Hematopoietic multipotent progenitor cell treated with erythropoietin and hydrocortisone succinate and interleukin-3 and kit ligand, for 15 days (in vitro differentiated cells): ENCODE data around the gene OR9A4.
"Not testable (repeated sequence)": the region's sequence is repeated elsewhere in the genome, so short reads cannot be mapped to it uniquely, and the experiment has no call there.

Experiments
- DNase-seq: peaks from one replicate; pipeline ENCODE4 v3.0.0-alpha.2; 2015; ENCODE audit warnings: low spot score

Gene OR9A4

GRCh38 chr7:141916099-141916498 lies at the start of gene OR9A4:
OR9A4 (plus strand) TSS chr7:141916399; CDS start chr7:141918876, 2,477 bp downstream.
- DNase-seq, result no peak

GRCh38 chr7:141866974-141867373 lies 49.2 kb upstream of the OR9A4 start:
- DNase-seq, result no peak

DNA sequence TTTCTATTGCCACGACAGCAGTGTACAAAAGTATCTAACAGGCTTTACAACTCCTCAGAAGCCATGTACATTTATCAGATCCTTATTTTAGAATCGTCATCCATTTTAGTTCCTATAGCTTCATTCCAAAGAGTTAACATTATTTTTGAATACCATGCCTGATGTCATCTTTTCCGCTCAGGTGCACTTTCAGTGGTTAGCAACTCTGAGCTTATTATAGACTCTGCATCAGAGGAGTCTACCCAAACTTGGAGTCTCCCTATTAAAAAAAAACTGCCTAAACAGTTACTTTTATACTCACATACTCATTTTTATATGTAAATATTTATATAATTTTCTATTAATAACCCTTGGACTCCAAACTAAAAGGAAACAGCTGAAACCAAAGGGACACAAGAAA lies 43.3 kb upstream of the OR9A4 start:
- no peak for DNase-seq

DNA sequence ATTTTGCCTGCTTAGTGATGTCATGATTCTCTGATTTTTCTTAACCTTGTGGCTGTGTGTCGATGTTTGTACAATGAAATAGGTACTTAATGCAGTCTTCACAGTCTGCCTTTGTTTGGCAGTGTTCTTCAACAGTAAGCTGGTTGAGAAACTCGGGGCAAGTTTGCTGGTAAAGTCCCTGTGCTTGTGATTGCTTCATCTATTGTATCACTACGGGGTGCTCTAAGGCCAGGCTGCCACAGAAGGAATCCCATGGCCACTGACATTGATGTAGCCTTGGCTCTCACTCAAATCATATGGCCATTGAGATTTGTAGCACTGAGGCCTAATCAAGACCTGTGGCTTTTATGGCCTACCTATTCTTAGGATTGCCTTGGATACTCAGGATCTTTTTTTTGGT lies 41.4 kb upstream of the OR9A4 start:
- no peak for DNase-seq

GRCh38 chr7:141875453-141875852 lies 40.7 kb upstream of the OR9A4 start:
- no peak for DNase-seq

- DNase-seq, result no peak
Measured at GRCh38 chr7:141876371-141876770, 39.8 kb upstream of the OR9A4 start.

DNA sequence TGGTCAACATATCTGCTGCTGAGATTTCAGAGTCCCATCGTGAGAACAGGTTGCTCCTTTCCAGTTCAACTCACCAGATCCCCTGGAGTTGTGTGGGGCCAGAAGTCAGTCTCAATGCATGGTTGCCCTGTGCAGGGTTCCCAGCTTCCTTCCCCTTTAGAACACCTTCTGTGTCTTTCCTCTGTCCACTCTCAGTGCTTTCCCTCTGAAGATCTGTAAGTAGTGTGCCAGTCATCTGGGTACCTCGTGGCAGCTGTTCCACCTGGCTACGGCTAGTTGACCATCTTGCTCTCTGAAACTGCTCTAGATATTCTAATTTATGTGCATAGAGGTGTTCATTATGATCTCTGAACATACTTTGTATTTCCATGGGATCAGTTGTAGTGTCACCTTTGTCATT lies 38.8 kb upstream of the OR9A4 start:
- no peak for DNase-seq

DNA sequence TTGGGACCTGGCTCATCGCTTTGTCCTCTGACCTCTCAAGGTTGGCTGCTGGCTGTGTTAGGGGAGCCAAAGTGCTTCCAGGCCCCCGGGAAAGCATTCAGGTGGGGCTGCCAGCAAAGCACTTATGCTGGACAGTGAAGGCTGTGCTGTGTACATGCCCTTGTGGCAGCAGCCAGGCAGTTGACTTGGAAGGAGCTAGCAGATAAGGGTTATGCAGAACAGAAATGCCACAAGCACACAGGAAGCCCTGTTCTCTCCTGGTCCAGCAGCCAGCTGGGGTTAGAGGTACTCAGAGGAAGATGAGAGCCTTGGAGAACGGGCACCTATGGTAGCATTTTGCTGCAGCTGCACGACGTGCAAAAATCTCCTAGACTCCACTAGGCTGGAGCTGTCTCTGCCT lies 35.2 kb upstream of the OR9A4 start:
- DNase-seq, result no peak

DNA sequence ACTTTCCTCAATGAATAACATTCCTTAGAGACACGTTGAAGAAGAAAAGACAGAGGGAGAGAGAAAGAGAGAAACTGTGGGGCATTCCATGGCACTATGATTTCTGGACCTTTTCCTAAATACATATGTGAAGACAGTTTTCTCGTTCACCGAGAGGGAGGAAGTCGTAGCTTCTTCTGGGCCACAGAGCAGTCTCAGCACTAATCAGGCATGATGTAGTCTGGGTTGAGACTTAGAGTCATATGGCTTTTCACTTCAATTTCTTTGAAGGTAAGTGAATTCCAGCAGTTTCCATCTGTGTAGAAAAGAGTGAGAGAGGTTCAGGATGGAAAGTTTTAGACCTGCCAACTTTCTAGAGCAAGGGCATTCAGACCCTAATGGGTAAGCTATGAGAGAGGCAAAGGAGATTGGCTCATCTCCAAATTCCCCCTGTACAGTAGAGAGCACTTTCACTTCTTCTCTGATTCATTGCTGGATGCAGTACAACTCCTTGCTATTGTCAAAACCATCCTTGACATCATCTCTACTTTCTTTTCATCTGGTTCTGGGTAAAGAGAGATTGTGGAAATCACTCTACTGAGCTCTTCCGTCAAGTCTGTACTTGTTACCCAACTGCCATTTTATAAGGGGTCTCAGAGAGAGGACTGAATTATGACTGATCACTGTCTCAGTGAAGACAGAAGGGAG lies 31.5 kb upstream of the OR9A4 start:
- no peak for DNase-seq

DNA sequence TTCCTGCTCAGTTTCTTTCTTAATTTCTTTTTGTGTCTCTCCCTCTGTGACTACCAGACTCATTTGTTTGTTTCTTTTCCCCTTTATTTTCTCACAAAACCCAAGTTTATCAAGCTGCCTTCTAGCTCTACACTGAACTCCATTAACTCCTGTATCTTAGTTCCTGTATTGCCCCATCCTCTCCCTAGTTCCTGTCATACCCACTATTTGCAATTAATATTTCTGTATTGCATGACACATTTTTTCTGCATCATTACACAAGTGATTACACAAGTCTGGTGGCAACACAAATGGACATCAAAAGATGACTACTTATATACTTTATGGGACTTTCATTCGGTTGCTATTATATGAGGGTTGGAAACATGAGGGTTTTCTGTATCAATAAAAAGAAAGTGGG lies 26.9 kb upstream of the OR9A4 start:
- DNase-seq, result no peak

DNA sequence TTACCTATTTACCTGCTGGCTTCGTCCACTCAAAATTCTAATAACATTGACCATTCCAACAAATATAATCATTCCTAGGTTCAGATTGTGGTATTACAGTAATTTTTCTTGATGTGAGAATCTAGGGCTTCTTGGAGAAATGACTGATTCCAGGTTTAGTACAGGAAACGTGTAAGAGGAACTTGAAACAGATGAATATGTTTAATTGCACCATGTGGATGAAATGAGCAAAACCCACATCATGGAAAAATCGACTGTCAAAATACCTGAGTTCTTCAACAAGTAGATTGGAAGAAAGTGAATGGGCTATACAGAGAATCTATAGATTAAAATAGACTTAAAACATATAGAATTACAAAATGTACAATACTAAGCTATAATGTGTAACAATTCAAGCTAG lies 24.9 kb upstream of the OR9A4 start:
- DNase-seq, result no peak

DNA sequence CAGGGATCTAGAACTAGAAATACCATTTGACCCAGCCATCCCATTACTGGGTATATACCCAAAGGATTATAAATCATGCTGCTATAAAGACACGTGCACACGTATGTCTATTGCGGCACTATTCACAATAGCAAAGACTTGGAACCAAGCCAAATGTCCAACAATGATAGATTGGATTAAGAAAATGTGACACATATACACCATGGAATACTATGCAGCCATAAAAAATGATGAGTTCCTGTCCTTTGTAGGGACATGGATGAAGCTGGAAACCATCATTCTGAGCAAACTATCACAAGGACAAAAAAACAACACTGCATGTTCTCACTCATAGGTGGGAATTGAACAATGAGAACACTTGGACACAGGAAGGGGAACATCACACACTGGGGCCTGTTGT lies 16.8 kb upstream of the OR9A4 start:
- DNase-seq, result not testable (repeated sequence)

GRCh38 chr7:141906285-141906684 lies 9.9 kb upstream of the OR9A4 start:
- DNase-seq, result no peak

DNA sequence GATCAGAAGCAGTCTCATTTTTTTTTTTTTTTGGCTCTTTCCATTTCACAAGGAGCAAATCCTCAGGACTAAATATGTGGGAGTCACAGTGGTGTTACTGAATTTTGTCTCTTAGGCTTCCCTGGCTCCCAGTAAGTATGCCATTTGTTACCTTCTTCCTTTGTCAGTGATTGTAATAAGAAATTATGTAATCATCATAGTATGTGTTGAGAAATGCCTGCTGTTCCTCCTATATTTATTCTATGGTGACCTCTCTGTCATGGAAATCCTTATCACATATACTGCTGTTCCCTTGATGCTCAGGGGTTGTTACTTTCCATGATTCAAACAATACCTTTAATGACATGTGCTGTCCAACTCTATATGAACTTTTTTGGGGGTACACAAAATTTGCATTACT lies 4.8 kb upstream of the OR9A4 start:
- DNase-seq, result no peak

DNA sequence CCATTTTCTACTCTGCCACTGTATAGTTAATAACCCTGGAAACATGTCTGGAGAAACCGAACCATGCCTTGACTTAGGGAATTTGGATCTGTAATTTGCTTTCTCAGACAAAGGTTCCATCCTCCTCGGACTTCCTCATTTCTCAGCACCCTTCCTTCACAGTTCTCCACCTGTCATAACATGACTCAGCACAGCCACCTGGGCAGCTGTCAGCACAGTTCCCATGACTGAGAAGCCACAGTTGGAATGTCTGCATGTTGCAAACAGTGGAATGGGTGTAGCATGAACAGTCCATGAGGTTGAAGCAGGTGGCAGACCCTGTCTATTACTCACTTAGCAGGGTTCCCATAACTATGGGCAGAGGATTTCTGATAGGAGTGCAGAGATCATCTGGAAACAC lies 634 bp upstream of the OR9A4 start:
- no peak for DNase-seq

- no peak for DNase-seq
Measured at GRCh38 chr7:141920281-141920680, 4.1 kb downstream of the OR9A4 start.

- no peak for DNase-seq
Measured at GRCh38 chr7:141928146-141928844, 12.1 kb downstream of the OR9A4 start.

GRCh38 chr7:141928845-141929195 lies 12.6 kb downstream of the OR9A4 start:
- DNase-seq, result no peak

- no peak for DNase-seq
Measured at GRCh38 chr7:141930211-141930610, 14.0 kb downstream of the OR9A4 start.

- DNase-seq, result no peak
Measured at GRCh38 chr7:141941075-141941474, 24.9 kb downstream of the OR9A4 start.

DNA sequence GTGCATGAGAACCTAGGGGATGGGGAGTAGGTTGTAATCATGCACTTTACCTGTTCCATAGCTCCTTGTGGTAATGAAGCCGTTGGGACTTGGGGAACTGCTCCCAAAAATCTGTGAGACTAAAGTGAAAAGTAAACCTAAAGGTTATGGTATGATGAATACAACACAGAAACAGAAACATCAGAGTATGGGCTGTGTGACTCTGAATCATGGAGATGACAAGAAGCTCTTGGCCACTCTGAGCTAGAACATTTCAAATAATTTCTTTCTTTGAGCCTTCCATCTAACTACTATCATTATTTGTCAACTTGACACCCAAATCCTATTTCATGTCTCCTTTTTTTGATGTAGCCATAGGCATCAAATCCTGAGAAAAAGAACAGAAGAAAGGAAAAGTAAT lies 27.6 kb downstream of the OR9A4 start:
- DNase-seq, result no peak

- no peak for DNase-seq
Measured at GRCh38 chr7:141944811-141945210, 28.6 kb downstream of the OR9A4 start.

DNA sequence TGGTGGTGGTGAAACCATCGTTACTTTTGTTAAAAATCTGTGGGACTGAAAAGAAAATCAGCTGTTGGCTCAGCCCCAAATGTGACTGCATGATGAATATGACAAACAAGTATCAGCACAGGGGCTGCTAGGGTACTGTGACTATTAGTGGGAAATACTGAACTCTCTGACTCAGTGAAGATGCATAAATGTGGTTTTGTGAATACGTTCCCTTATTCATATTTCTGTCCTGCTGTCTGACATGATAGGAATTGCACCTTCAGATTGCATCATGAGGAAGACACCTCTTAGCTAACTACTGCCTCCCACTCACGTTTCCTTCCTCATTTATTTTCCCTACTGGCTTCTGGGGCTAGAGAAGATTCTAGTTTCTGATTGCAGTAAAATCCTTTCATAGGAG lies 29.2 kb downstream of the OR9A4 start:
- DNase-seq, result no peak

DNA sequence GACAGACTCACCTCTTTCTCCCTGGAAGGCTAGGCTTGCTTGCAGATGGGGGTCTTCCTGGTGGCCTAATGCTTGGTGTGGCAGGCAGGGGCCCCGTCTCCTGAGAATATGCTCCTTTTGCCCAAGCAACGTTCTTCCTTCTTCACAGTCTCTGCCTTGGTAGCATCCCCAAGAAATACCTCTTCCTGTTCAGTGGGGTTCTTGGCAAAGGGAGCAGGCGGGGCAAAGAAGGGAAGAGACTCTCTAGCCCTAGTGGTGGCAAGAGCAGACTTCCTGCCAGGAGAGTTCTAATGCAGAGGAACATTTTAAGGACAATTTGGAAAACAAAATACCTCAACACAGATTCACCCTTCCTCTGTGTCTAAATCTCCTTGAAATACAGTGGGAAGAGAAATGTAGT lies 30.6 kb downstream of the OR9A4 start, which contains the start of gene CLEC5A:
Gene CLEC5A, minus strand, starts transcription at position 179 of the 400 bp plus-strand sequence. CDS start 682 bp downstream, outside the sequence.
- no peak for DNase-seq
